GM21423 (cell line): ENCODE measurements around the gene DCAF4.
"Not testable (repeated sequence)": the region's sequence is repeated elsewhere in the genome, so short reads cannot be mapped to it uniquely, and the experiment has no call there.

Experiments used
- ATAC-seq: cut with Tn5 transposase; IDR thresholded peaks from one replicate; pipeline ENCODE4 v1.9.1; 2021; ENCODE audit warnings: mild to moderate bottlenecking, moderate library complexity; ENCODE audit not compliant: unreplicated experiment

The DCAF4 gene

GRCh38 chr14:72966038-72966437, 39.8 kb downstream of the DCAF4 start:
- ATAC-seq = no peak

GRCh38 chr14:72968316-72968715, 42.1 kb downstream of the DCAF4 start:
- no peak for ATAC-seq

GRCh38 chr14:72970058-72970630, 43.9 kb downstream of the DCAF4 start:
- no peak for ATAC-seq

GRCh38 chr14:72970824-72971434, 44.7 kb downstream of the DCAF4 start:
- no peak for ATAC-seq

GRCh38 chr14:72974661-72975060, 48.4 kb downstream of the DCAF4 start:
- ATAC-seq = no peak

- no peak for ATAC-seq
Observed at GRCh38 chr14:72975770-72976169, 49.5 kb downstream of the DCAF4 start.

GRCh38 chr14:72978856-72979255, 52.6 kb downstream of the DCAF4 start:
- no peak for ATAC-seq

GRCh38 chr14:72980863-72981262, 54.6 kb downstream of the DCAF4 start:
- ATAC-seq = no peak

GRCh38 chr14:72982146-72982708, 56.0 kb downstream of the DCAF4 start:
- no peak for ATAC-seq

- no peak for ATAC-seq
Observed at GRCh38 chr14:72986214-72986613, 60.0 kb downstream of the DCAF4 start.

GRCh38 chr14:72986857-72987256, 60.6 kb downstream of the DCAF4 start:
- no peak for ATAC-seq

- no peak for ATAC-seq
Observed at GRCh38 chr14:72990171-72990570, 63.9 kb downstream of the DCAF4 start.

- no peak for ATAC-seq
Observed at GRCh38 chr14:72996916-72997315, 70.7 kb downstream of the DCAF4 start.

- no peak for ATAC-seq
Observed at GRCh38 chr14:72998252-72998903, 72.1 kb downstream of the DCAF4 start.

GRCh38 chr14:72999316-72999715, 73.1 kb downstream of the DCAF4 start:
- no peak for ATAC-seq

- no peak for ATAC-seq
Observed at GRCh38 chr14:73000073-73000472, 73.8 kb downstream of the DCAF4 start.

- no peak for ATAC-seq
Observed at GRCh38 chr14:73003681-73004080, 77.4 kb downstream of the DCAF4 start.

- not testable (repeated sequence) for ATAC-seq
Observed at GRCh38 chr14:73004641-73005040, 78.4 kb downstream of the DCAF4 start.

- ATAC-seq = no peak
Observed at GRCh38 chr14:73007835-73008234, 81.6 kb downstream of the DCAF4 start.

- ATAC-seq = no peak
Observed at GRCh38 chr14:73008501-73008900, 82.2 kb downstream of the DCAF4 start.
